ENCODE results near the gene MEX3B. TPM values are rescaled to one million over a fixed set of nuclear protein-coding genes. Genes with fewer than 3 reads are reported as not detected.

The MEX3B gene
- total RNA-seq = 1 to 10 TPM; 1.2 to 4.4 (median 2.2) TPM

GRCh38 chr15:82045892-82046665 is at the start of gene MEX3B:
MEX3B (minus strand) TSS chr15:82046018; CDS start chr15:82045705, 313 bp downstream.
- 0% methylated on average over 13 of the region's 68 CpGs; no CpG with 5 or more reads in 1 of the 2 donors for WGBS, 2 donors (ENCODE audit: low coverage in 1 of 2)
- Histone ChIP-seq H3K36me3 (peaks cover 0 to 9% of the 10 kb centered on the region in 2 donors), H3K4me3 (peak within 1 kb of the TSS; percentile 50 to 90), H3K27ac (peak within 1 kb of the TSS; percentile 78 to 97 (median 94)), H3K27me3 (no peaks in the 10 kb centered on the region), H3K4me1 (peaks cover 0 to 38% (median 5%) of the 10 kb centered on the region in 3 donors), H3K9me3 (no peaks in the 10 kb centered on the region)
- peak; percentile 56 for TF ChIP-seq POLR2AphosphoS5 (IDR thresholded peaks at IDR 0.05)
- TF ChIP-seq, protein P1, sequence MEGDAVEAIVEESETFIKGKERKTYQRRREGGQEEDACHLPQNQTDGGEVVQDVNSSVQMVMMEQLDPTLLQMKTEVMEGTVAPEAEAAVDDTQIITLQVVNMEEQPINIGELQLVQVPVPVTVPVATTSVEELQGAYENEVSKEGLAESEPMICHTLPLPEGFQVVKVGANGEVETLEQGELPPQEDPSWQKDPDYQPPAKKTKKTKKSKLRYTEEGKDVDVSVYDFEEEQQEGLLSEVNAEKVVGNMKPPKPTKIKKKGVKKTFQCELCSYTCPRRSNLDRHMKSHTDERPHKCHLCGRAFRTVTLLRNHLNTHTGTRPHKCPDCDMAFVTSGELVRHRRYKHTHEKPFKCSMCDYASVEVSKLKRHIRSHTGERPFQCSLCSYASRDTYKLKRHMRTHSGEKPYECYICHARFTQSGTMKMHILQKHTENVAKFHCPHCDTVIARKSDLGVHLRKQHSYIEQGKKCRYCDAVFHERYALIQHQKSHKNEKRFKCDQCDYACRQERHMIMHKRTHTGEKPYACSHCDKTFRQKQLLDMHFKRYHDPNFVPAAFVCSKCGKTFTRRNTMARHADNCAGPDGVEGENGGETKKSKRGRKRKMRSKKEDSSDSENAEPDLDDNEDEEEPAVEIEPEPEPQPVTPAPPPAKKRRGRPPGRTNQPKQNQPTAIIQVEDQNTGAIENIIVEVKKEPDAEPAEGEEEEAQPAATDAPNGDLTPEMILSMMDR (IDR thresholded peaks at IDR 0.05) = no peak
- peak; percentile 87 for ATAC-seq

GRCh38 chr15:82093774-82094211 is 48.0 kb upstream of the MEX3B start:
- peaks cover 6% of the 10 kb centered on the region for H3K27me3 ChIP-seq
- H3K4me1 ChIP-seq = no peaks in the 10 kb centered on the region
- no peak overlapping the region for H3K27ac ChIP-seq
- no peaks in the 10 kb centered on the region for H3K36me3 ChIP-seq
- H3K4me3 ChIP-seq = no peak overlapping the region
- no peaks in the 10 kb centered on the region for H3K9me3 ChIP-seq
- WGBS, 2 donors (ENCODE audit: low coverage in 1 of 2) = 75% methylated on average over 11 to 13 of the region's 13 CpGs
- no peak for TF ChIP-seq EP300 (IDR thresholded peaks at IDR 0.05)
- no peak for TF ChIP-seq POLR2A (IDR thresholded peaks at IDR 0.05)
- ATAC-seq = no peak

DNA sequence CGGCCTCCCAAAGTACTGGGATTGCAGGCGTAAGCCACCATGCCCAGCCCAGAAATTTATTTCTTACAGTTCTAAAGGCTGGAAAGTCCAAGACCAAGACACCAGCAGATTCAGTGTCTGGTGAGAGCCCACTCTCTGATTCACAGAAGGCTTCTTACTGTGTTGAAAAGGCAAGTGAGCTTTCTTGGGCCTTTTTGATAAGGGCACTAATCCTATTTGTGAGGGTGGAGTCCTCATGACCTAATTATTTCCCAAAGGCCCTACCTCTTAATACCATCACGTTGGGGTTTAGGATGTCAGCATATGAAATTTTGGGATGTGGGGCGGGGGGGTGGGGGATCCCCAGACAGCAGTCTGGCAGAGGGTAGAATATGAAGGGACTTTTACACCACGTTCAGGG is 47.5 kb upstream of the MEX3B start:
- no peak overlapping the region for H3K4me3 ChIP-seq
- no peak overlapping the region for H3K27ac ChIP-seq
- ATAC-seq = no peak
- H3K9me3 ChIP-seq = no peaks in the 10 kb centered on the region
- WGBS, 2 donors (ENCODE audit: low coverage in 1 of 2) = 57 to 81% methylated on average over 2 to 3 of the region's 5 CpGs
- TF ChIP-seq POLR2AphosphoS5 (IDR thresholded peaks at IDR 0.05) = no peak
- no peak for TF ChIP-seq EP300 (IDR thresholded peaks at IDR 0.05)
- TF ChIP-seq POLR2A (IDR thresholded peaks at IDR 0.05) = no peak
- TF ChIP-seq, protein P1 (IDR thresholded peaks at IDR 0.05) = no peak
- peaks cover 6% of the 10 kb centered on the region for H3K27me3 ChIP-seq
- no peaks in the 10 kb centered on the region for H3K36me3 ChIP-seq
- no peaks in the 10 kb centered on the region for H3K4me1 ChIP-seq

- TF ChIP-seq POLR2A (IDR thresholded peaks at IDR 0.05) (no peak), POLR2AphosphoS5 (IDR thresholded peaks at IDR 0.05) (no peak), EP300 (IDR thresholded peaks at IDR 0.05) (no peak)
- TF ChIP-seq, protein P1 (IDR thresholded peaks at IDR 0.05) = no peak
- Histone ChIP-seq H3K9me3 (no peaks in the 10 kb centered on the region), H3K4me3 (no peak overlapping the region), H3K4me1 (no peaks in the 10 kb centered on the region), H3K36me3 (no peaks in the 10 kb centered on the region), H3K27ac (no peak overlapping the region), H3K27me3 (peaks cover 6% of the 10 kb centered on the region)
- WGBS, 2 donors (ENCODE audit: low coverage in 1 of 2) = 64 to 100% methylated on average over 1 to 3 of the region's 3 CpGs
- ATAC-seq = no peak
Measured at GRCh38 chr15:82091636-82092140, 45.9 kb upstream of the MEX3B start.

GRCh38 chr15:82086243-82086995 is 40.6 kb upstream of the MEX3B start:
- Histone ChIP-seq H3K9me3 (no peaks in the 10 kb centered on the region), H3K27me3 (peaks cover 5% of the 10 kb centered on the region), H3K4me1 (no peaks in the 10 kb centered on the region), H3K4me3 (no peak overlapping the region), H3K36me3 (no peaks in the 10 kb centered on the region), H3K27ac (no peak overlapping the region)
- no peak for ATAC-seq
- 87 to 100% methylated on average over 3 to 6 of the region's 16 CpGs for WGBS, 2 donors (ENCODE audit: low coverage in 1 of 2)
- no peak for TF ChIP-seq EP300 (IDR thresholded peaks at IDR 0.05)
- TF ChIP-seq POLR2A (IDR thresholded peaks at IDR 0.05) = no peak

Measured in gastroesophageal sphincter (tissue), 4 donors.